Mononuclear cell (primary cell): ENCODE data around the gene KRTAP19-4. TPM values are rescaled to one million over a fixed set of nuclear protein-coding genes. Genes with fewer than 3 reads are reported as not detected.

Source experiments
- H3K27me3 ChIP-seq: 2 replicates; pipeline ENCODE4 v1.6.0; 2011; ENCODE audit warnings: low read length, control low read depth; ENCODE audit not compliant: insufficient read depth
- H3K4me1 ChIP-seq: 2 replicates; pipeline ENCODE4 v1.5.1; 2011; ENCODE audit warnings: mild to moderate bottlenecking, low read length, control low read depth; ENCODE audit not compliant: insufficient read depth
- H3K4me3 ChIP-seq: 2 replicates; pipeline ENCODE4 v1.5.1; 2011; ENCODE audit warnings: mild to moderate bottlenecking, low read length, moderate library complexity
- H3K9me3 ChIP-seq: 2 replicates; pipeline ENCODE4 v1.5.1; 2011; ENCODE audit warnings: low read depth, mild to moderate bottlenecking, control low read depth, low read length
- total RNA-seq: library from RNA; depleted of rRNA; stranded (reverse); fragments of >200 nt; gene quantifications from one replicate; pipeline ENCODE4 v1.2.3, GENCODE V29; 2012

KRTAP19-4 gene
- total RNA-seq, 1 donor: not detected

- Histone ChIP-seq H3K9me3 (no peaks in the 10 kb centered on the region), H3K27me3 (no peaks in the 10 kb centered on the region), H3K4me3 (no peak overlapping the region), H3K4me1 (no peaks in the 10 kb centered on the region)
These were observed 48.5 kb downstream of the KRTAP19-4 start for GRCh38 chr21:30448514-30448913.

- no peaks in the 10 kb centered on the region for H3K4me1 ChIP-seq
- no peaks in the 10 kb centered on the region for H3K27me3 ChIP-seq
These were observed 49.9 kb downstream of the KRTAP19-4 start for GRCh38 chr21:30447056-30447455.

More at GRCh38 chr21:30447056-30447455, 49.9 kb downstream of the KRTAP19-4 start:
- Histone ChIP-seq H3K9me3 (no peaks in the 10 kb centered on the region), H3K4me3 (no peak overlapping the region)

Other genes starting within 250 kb of the KRTAP19-4 start
- not detected for gene KRTAP24-1, start 214.2 kb downstream of the KRTAP19-4 start, total RNA-seq
- gene KRTAP25-1, start 207.7 kb downstream of the KRTAP19-4 start, total RNA-seq: not detected
- not detected for gene KRTAP26-1, start 176.8 kb downstream of the KRTAP19-4 start, total RNA-seq
- not detected for gene KRTAP27-1, start 159.5 kb downstream of the KRTAP19-4 start, total RNA-seq
- gene KRTAP23-1, start 148.6 kb downstream of the KRTAP19-4 start, total RNA-seq: not detected
- gene KRTAP13-2, start 124.9 kb downstream of the KRTAP19-4 start, total RNA-seq: not detected
- gene KRTAP13-1, start 101.1 kb downstream of the KRTAP19-4 start, total RNA-seq: not detected
- gene KRTAP13-3, start 71.2 kb downstream of the KRTAP19-4 start, total RNA-seq: not detected
- gene KRTAP13-4, start 66.9 kb downstream of the KRTAP19-4 start, total RNA-seq: not detected
- not detected for gene KRTAP15-1, start 56.9 kb downstream of the KRTAP19-4 start, total RNA-seq
- gene KRTAP19-1, start 16.8 kb downstream of the KRTAP19-4 start, total RNA-seq: not detected
- not detected for gene KRTAP19-2, start 9.7 kb downstream of the KRTAP19-4 start, total RNA-seq
- gene KRTAP19-3, start 5.2 kb downstream of the KRTAP19-4 start, total RNA-seq: not detected
- gene KRTAP19-5, start 5.0 kb upstream of the KRTAP19-4 start, total RNA-seq: not detected
- not detected for gene KRTAP19-6, start 44.7 kb upstream of the KRTAP19-4 start, total RNA-seq
- not detected for gene KRTAP19-7, start 64.1 kb upstream of the KRTAP19-4 start, total RNA-seq
- gene KRTAP22-2, start 93.2 kb upstream of the KRTAP19-4 start, total RNA-seq: not detected
- not detected for gene KRTAP6-3, start 95.3 kb upstream of the KRTAP19-4 start, total RNA-seq
- not detected for gene KRTAP6-2, start 101.7 kb upstream of the KRTAP19-4 start, total RNA-seq
- gene KRTAP22-1, start 103.9 kb upstream of the KRTAP19-4 start, total RNA-seq: not detected
- not detected for gene KRTAP6-1, start 116.8 kb upstream of the KRTAP19-4 start, total RNA-seq
- gene KRTAP20-1, start 119.3 kb upstream of the KRTAP19-4 start, total RNA-seq: not detected
- not detected for gene KRTAP20-4, start 123.5 kb upstream of the KRTAP19-4 start, total RNA-seq
- gene KRTAP20-2, start 138.0 kb upstream of the KRTAP19-4 start, total RNA-seq: not detected
- gene KRTAP20-3, start 145.7 kb upstream of the KRTAP19-4 start, total RNA-seq: not detected
- gene KRTAP21-3, start 221.6 kb upstream of the KRTAP19-4 start, total RNA-seq: not detected